OCI-LY3 (cell line): ENCODE data around the gene FAM13C.

Experiments
- H2AFZ ChIP-seq: fragments of 200-600, 300-600 bp; shearing (Covaris generic); 2 replicates; pipeline ENCODE4 v1.6.0; 2014; ENCODE audit warnings: antibody characterized with exemption, low read depth, low read length
- H3K27ac ChIP-seq: fragments of 200-600, 300-600 bp; sonication (generic); 2 replicates; pipeline ENCODE4 v1.5.1; 2014; ENCODE audit warnings: mild to moderate bottlenecking, low read length, moderate library complexity, mixed read lengths
- H3K27me3 ChIP-seq: fragments of 200-600, 300-600 bp; sonication (generic); 2 replicates; pipeline ENCODE4 v1.6.1; 2014; ENCODE audit warnings: low read depth, low read length, mixed read lengths
- H3K36me3 ChIP-seq: fragments of 200-600, 300-600 bp; sonication (generic); replicated peaks from 2 replicates; pipeline ENCODE3; 2014; ENCODE audit warnings: low read depth, low read length, mixed read lengths
- H3K4me1 ChIP-seq: fragments of 300-600, 200-600 bp; sonication (generic); 2 replicates; pipeline ENCODE4 v1.6.1; 2014; ENCODE audit warnings: low read length, mixed read lengths
- H3K4me2 ChIP-seq: fragments of 200-600, 300-600 bp; sonication (generic); 2 replicates; pipeline ENCODE4 v1.6.1; 2014; ENCODE audit warnings: low read length, mixed read lengths
- H3K4me3 ChIP-seq: fragments of 300-600, 200-600 bp; sonication (generic); 2 replicates; pipeline ENCODE4 v1.5.1; 2014; ENCODE audit warnings: antibody characterized with exemption, mild to moderate bottlenecking, low read length, moderate library complexity
- H3K79me2 ChIP-seq: fragments of 300-600, 200-600 bp; shearing (Covaris generic); 2 replicates; pipeline ENCODE4 v1.6.1; 2014; ENCODE audit warnings: mild to moderate bottlenecking, low read length, mixed read lengths
- H3K9ac ChIP-seq: fragments of 300-600, 200-600 bp; shearing (Covaris generic); 2 replicates; pipeline ENCODE4 v1.6.0; 2014; ENCODE audit warnings: mild to moderate bottlenecking, low read length, moderate library complexity
- H3K9me3 ChIP-seq: fragments of 200-600, 300-600 bp; shearing (Covaris generic); 2 replicates; pipeline ENCODE4 v1.6.1; 2014; ENCODE audit warnings: low read length, mixed read lengths; ENCODE audit not compliant: insufficient read depth
- H4K20me1 ChIP-seq: fragments of 200-600, 300-600 bp; sonication (generic); 2 replicates; pipeline ENCODE4 v1.6.1; 2016; ENCODE audit warnings: low read length, mixed read lengths; ENCODE audit not compliant: insufficient read depth
- CTCF ChIP-seq: fragments of 200-600, 300-600 bp; sonication (generic); IDR thresholded peaks from 2 replicates; pipeline ENCODE4 v1.5.1; 2014; ENCODE audit warnings: antibody characterized with exemption, low read length, low read depth
- EZH2phosphoT487 ChIP-seq: fragments of 200-600 bp; shearing (Covaris generic); IDR thresholded peaks from 2 replicates; pipeline ENCODE4 v1.6.1; 2018; ENCODE audit warnings: antibody characterized with exemption, mixed run types, low read depth

FAM13C gene

GRCh38 chr10:59266321-59266720, 96.0 kb downstream of the FAM13C start:
- no peak overlapping the region for H3K4me2 ChIP-seq
- H3K27ac ChIP-seq = no peak overlapping the region
- H3K79me2 ChIP-seq = no peaks in the 10 kb centered on the region
- H4K20me1 ChIP-seq = no peaks in the 10 kb centered on the region
- no peaks in the 10 kb centered on the region for H3K27me3 ChIP-seq
- H3K36me3 ChIP-seq = no peaks in the 10 kb centered on the region
- TF ChIP-seq EZH2phosphoT487 = no peak
- no peak for TF ChIP-seq CTCF
- H3K4me1 ChIP-seq = no peaks in the 10 kb centered on the region
- H3K9ac ChIP-seq = no peak overlapping the region
- no peak overlapping the region for H3K4me3 ChIP-seq
- no peaks in the 10 kb centered on the region for H3K9me3 ChIP-seq
- H2AFZ ChIP-seq = no peak overlapping the region

- no peak overlapping the region for H3K4me2 ChIP-seq
- TF ChIP-seq EZH2phosphoT487 = no peak
- TF ChIP-seq CTCF = no peak
- no peaks in the 10 kb centered on the region for H3K9me3 ChIP-seq
These were observed 97.2 kb downstream of the FAM13C start for GRCh38 chr10:59265141-59265540.

GRCh38 chr10:59258890-59259289, 103.5 kb downstream of the FAM13C start:
- Histone ChIP-seq H3K4me3 (no peak overlapping the region), H3K9me3 (no peaks in the 10 kb centered on the region), H4K20me1 (no peaks in the 10 kb centered on the region), H3K36me3 (no peaks in the 10 kb centered on the region), H3K27ac (no peak overlapping the region), H3K4me1 (no peaks in the 10 kb centered on the region), H3K4me2 (no peak overlapping the region), H3K79me2 (no peaks in the 10 kb centered on the region), H3K9ac (no peak overlapping the region), H3K27me3 (no peaks in the 10 kb centered on the region), H2AFZ (no peak overlapping the region)
- TF ChIP-seq CTCF = no peak
- no peak for TF ChIP-seq EZH2phosphoT487

More at GRCh38 chr10:59265141-59265540, 97.2 kb downstream of the FAM13C start:
- H3K36me3 ChIP-seq = no peaks in the 10 kb centered on the region
- no peaks in the 10 kb centered on the region for H3K4me1 ChIP-seq
- no peak overlapping the region for H3K4me3 ChIP-seq
- H2AFZ ChIP-seq = no peak overlapping the region
- no peak overlapping the region for H3K9ac ChIP-seq
- no peaks in the 10 kb centered on the region for H3K79me2 ChIP-seq
- H4K20me1 ChIP-seq = no peaks in the 10 kb centered on the region
- H3K27me3 ChIP-seq = no peaks in the 10 kb centered on the region
- no peak overlapping the region for H3K27ac ChIP-seq

GRCh38 chr10:59257224-59257623, 105.1 kb downstream of the FAM13C start:
- no peak overlapping the region for H3K27ac ChIP-seq
- no peak overlapping the region for H2AFZ ChIP-seq
- no peak overlapping the region for H3K4me2 ChIP-seq
- TF ChIP-seq EZH2phosphoT487 (no peak), CTCF (no peak)
- no peak overlapping the region for H3K9ac ChIP-seq
- H3K4me1 ChIP-seq = no peaks in the 10 kb centered on the region
- H3K9me3 ChIP-seq = no peaks in the 10 kb centered on the region
- no peak overlapping the region for H3K4me3 ChIP-seq
- H4K20me1 ChIP-seq = no peaks in the 10 kb centered on the region
- H3K79me2 ChIP-seq = no peaks in the 10 kb centered on the region
- H3K36me3 ChIP-seq = no peaks in the 10 kb centered on the region
- H3K27me3 ChIP-seq = no peaks in the 10 kb centered on the region
